Effector CD4-positive, alpha-beta T cell (primary cell): ENCODE results near the gene ZNF419.

Experiments
- DNase-seq: peaks from one replicate; pipeline ENCODE4 v3.0.0-alpha.2; 2020

Gene ZNF419

DNA sequence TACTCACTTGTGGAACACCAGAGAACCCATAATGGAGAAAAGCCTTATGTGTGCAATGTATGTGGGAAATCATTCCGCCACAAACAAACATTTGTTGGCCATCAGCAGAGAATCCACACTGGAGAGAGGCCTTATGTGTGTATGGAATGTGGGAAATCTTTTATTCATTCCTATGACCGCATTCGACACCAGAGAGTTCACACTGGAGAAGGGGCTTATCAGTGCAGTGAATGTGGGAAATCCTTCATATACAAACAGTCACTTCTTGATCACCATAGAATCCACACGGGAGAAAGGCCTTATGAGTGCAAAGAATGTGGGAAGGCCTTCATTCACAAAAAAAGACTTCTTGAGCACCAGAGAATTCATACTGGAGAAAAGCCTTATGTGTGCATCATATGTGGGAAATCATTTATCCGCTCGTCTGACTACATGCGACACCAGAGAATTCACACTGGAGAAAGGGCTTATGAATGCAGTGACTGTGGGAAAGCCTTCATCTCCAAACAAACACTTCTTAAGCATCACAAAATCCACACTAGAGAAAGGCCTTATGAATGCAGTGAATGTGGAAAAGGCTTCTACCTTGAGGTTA, 50.5 kb downstream of the ZNF419 start:
- DNase-seq = no peak
